K562 (cell line): Measurements from ENCODE around the gene MYBPH. TPM values are rescaled to one million over a fixed set of nuclear protein-coding genes. Genes with fewer than 3 reads are reported as not detected.

Source experiments
- ATAC-seq: fragments of 200-7000 bp; cut with Tn5 transposase; 3 replicates; pipeline ENCODE4 v1.9.1; 2020; ENCODE audit warnings: moderate library complexity
- BruUV-seq: library from RNA; stranded (reverse); fragments of 400-500 nt; replicated peaks from 2 replicates; lab custom pipeline; 2021; lab: Mats Ljungman, UMichigan
- CTCF ChIA-PET: fragments of 300-600 bp; formaldehyde crosslinking; extraction: SDS; loops from one replicate; lab custom pipeline; 2021; ENCODE audit warnings: low intra/inter-chr PET ratio; lab: Yijun Ruan, JAX
- POLR2A ChIA-PET: fragments of 300-600, 350-650 bp; sonication (Branson Sonifier 250); formaldehyde crosslinking; extraction: SDS; loops from one replicate; lab custom pipeline; 2021; ENCODE audit warnings: antibody characterized with exemption, inconsistent platforms; lab: Yijun Ruan, JAX
- DNase-seq, 4 experiments: peaks; one replicate each; pipeline versions ENCODE4 v3.0.0 to v3.0.0-alpha.2; 2011 to 2018; ENCODE audit warnings: low spot score in 3 of 4, mixed read lengths in 3 of 4; ENCODE audit errors: extremely low read depth in 1 of 4
- FAIRE-seq: peaks from 2 replicates; lab custom pipeline; 2011; peaks lifted over from hg19 to GRCh38; lab: Jason Lieb, UNC
- H2AFZ ChIP-seq: 2 replicates; pipeline ENCODE4 v1.6.0; 2011; ENCODE audit warnings: low read depth, low read length, control low read depth, inconsistent platforms
- H3K27ac ChIP-seq: fragments of 200-600 bp; 3 replicates; pipeline ENCODE4 v1.8.0; 2011; ENCODE audit warnings: low read depth, mild to moderate bottlenecking, control low read depth, inconsistent platforms, low read length, moderate library complexity, mixed read lengths; ENCODE audit errors: extremely low read depth
- H3K27me3 ChIP-seq, 2 experiments: fragments of 300-600 bp in 1 of 2; 2 replicates in 1 of 2; 3 replicates in 1 of 2; pipeline versions ENCODE4 v1.6.0 to v1.8.0; 2011; ENCODE audit warnings: inconsistent platforms in 2 of 2, low read length in 2 of 2, mild to moderate bottlenecking in 1 of 2, mixed read lengths in 1 of 2, moderate library complexity in 1 of 2; ENCODE audit not compliant: control insufficient read depth in 2 of 2, insufficient read depth in 2 of 2
- H3K36me3 ChIP-seq: fragments of 300-600 bp; 3 replicates; pipeline ENCODE4 v1.8.0; 2011; ENCODE audit warnings: mild to moderate bottlenecking, low read length, inconsistent platforms; ENCODE audit not compliant: control insufficient read depth, insufficient read depth
- H3K4me1 ChIP-seq, 2 experiments: fragments of 200-600 bp in 1 of 2; replicated peaks in 1 of 2; 2 replicates in 1 of 2; 3 replicates in 1 of 2; pipeline versions ENCODE4 v1.5.1 to v1.8.0; 2011; ENCODE audit warnings: inconsistent platforms in 2 of 2, low read length in 2 of 2, mild to moderate bottlenecking in 1 of 2, mixed read lengths in 1 of 2, moderate library complexity in 1 of 2; ENCODE audit not compliant: control insufficient read depth in 2 of 2, insufficient read depth in 2 of 2
- H3K4me2 ChIP-seq: 2 replicates; pipeline ENCODE4 v1.6.1; 2011; ENCODE audit warnings: low read length, control low read depth, inconsistent platforms, mixed read lengths; ENCODE audit not compliant: insufficient read depth
- H3K4me3 ChIP-seq: fragments of 200-600 bp; sonication (generic), shearing (Covaris generic); 2 replicates; pipeline ENCODE4 v1.5.1; 2016; ENCODE audit warnings: control low read depth, inconsistent platforms
- H3K79me2 ChIP-seq: fragments of 200-600 bp; 3 replicates; pipeline ENCODE4 v1.8.0; 2011; ENCODE audit warnings: low read length, inconsistent platforms; ENCODE audit not compliant: control insufficient read depth, insufficient read depth
- H3K9ac ChIP-seq, 2 experiments: 2 replicates each; pipeline versions ENCODE4 v1.6.0 to v1.6.1; 2011; ENCODE audit warnings: low read depth in 2 of 2, low read length in 2 of 2, control low read depth in 1 of 2, inconsistent platforms in 1 of 2, mild to moderate bottlenecking in 1 of 2, mixed read lengths in 1 of 2; ENCODE audit not compliant: insufficient read depth in 1 of 2
- H3K9me1 ChIP-seq: one replicate; pipeline ENCODE4 v1.6.0; 2011; ENCODE audit warnings: inconsistent platforms, mild to moderate bottlenecking, low read length, moderate library complexity; ENCODE audit not compliant: control insufficient read depth, insufficient read depth
- H3K9me3 ChIP-seq: replicated peaks from 2 replicates; pipeline ENCODE4 v1.5.1; 2011; ENCODE audit warnings: low read depth, low read length, inconsistent platforms; ENCODE audit not compliant: control insufficient read depth, insufficient read depth
- H4K20me1 ChIP-seq: replicated peaks from 2 replicates; pipeline ENCODE4 v1.6.1; 2011; ENCODE audit warnings: low read length, inconsistent platforms, mixed read lengths; ENCODE audit not compliant: control insufficient read depth, insufficient read depth
- KHSRP ChIP-seq: fragments of 450-650 bp; IDR thresholded peaks from 2 replicates; pipeline ENCODE4 v1.6.1; 2017
- L3MBTL2 ChIP-seq: fragments of 450-650 bp; IDR thresholded peaks from 2 replicates; pipeline ENCODE4 v1.6.1; 2016; ENCODE audit warnings: mild to moderate bottlenecking, moderate library complexity
- MEIS2 ChIP-seq: fragments of 450-650 bp; IDR thresholded peaks from 2 replicates; pipeline ENCODE4 v1.6.1; 2014; ENCODE audit warnings: mild to moderate bottlenecking; ENCODE audit not compliant: partially characterized antibody
- WGBS: fragments of 100-300 bp; shearing (Covaris generic); methylation state at CpG from one replicate; pipeline ENCODE4 v1.1.6; 2016; ENCODE audit warnings: low coverage, mixed read lengths; ENCODE audit not compliant: insufficient coverage; ENCODE audit errors: missing lambda C conversion rate; 5-methylcytosine and 5-hydroxymethylcytosine counted together
- in situ Hi-C: fragments of 300-500 bp; cut with MboI; formaldehyde crosslinking; loops from 4 replicates; pipeline ENCODE4 v1.15.0; 2018; ENCODE audit warnings: inconsistent platforms, mixed read lengths
- intact Hi-C: fragments of 100-400 bp; cut with micrococcal nuclease; formaldehyde crosslinking; loops from 2 replicates; pipeline ENCODE4 v1.14.2; 2022
- polyA plus RNA-seq, 8 experiments: library from polyadenylated mRNA; depleted of rRNA in 4 of 8; stranded (reverse) in 5 of 8; unstranded in 3 of 8; fragments of >200 nt; fragmentation: Nextera tagmentation in 2 of 8; fragmentation: Illumina TruSeq in 1 of 8; extraction: Ambion mirVana in 2 of 8; extraction: Trizol in 1 of 8; gene quantifications; 2 replicates each; pipeline versions ENCODE4 v1.2.1 to v1.2.3, GENCODE V29; 2011 to 2014; ENCODE audit warnings: inconsistent platforms in 1 of 8, missing spikeins in 1 of 8
- total RNA-seq, 7 experiments: library from RNA; depleted of rRNA in 6 of 7; stranded (reverse); fragments of >200 nt in 6 of 7; fragmentation: Illumina TruSeq in 2 of 7; extraction: Trizol in 2 of 7; gene quantifications; 2 replicates each; pipeline versions ENCODE4 v1.2.1 to v1.2.3, GENCODE V29; 2011 to 2021; ENCODE audit warnings: low replicate concordance in 1 of 7
- TF ChIP-seq, protein P1 (sequence below), 2 experiments: IDR thresholded peaks in 1 of 2; conservative IDR thresholded peaks in 1 of 2; 2 replicates each; pipeline ENCODE4 v1.6.1; 2016; ENCODE audit warnings: low read depth in 2 of 2, mild to moderate bottlenecking in 1 of 2, missing compliant biosample characterization in 1 of 2, missing genetic modification characterization in 1 of 2, moderate library complexity in 1 of 2

Gene MYBPH
- total and polyA plus RNA-seq, 9 of the 15 experiments (the other 6 are each of a cell fraction or from before 2014, with no cell fraction given) = 0.13 TPM; not detected in 8

GRCh38 chr1:203149188-203149840 lies 26.3 kb downstream of the MYBPH start:
- intact Hi-C loops (no loop called here), in situ Hi-C loops (no loop called here)
- H3K9me1 ChIP-seq = no peaks in the 10 kb centered on the region
- no peaks in the 10 kb centered on the region; a peak in 2 of 5 replicates for H3K4me1 ChIP-seq
- WGBS = 0% methylated on average over 7 of the region's 7 CpGs
- H3K27ac ChIP-seq = no peak overlapping the region
- H3K79me2 ChIP-seq = no peaks in the 10 kb centered on the region
- TF ChIP-seq MEIS2 = peak; percentile 43
- no peak for TF ChIP-seq L3MBTL2
- TF ChIP-seq, protein P1, sequence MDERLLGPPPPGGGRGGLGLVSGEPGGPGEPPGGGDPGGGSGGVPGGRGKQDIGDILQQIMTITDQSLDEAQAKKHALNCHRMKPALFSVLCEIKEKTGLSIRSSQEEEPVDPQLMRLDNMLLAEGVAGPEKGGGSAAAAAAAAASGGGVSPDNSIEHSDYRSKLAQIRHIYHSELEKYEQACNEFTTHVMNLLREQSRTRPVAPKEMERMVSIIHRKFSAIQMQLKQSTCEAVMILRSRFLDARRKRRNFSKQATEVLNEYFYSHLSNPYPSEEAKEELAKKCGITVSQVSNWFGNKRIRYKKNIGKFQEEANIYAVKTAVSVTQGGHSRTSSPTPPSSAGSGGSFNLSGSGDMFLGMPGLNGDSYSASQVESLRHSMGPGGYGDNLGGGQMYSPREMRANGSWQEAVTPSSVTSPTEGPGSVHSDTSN (CRISPR knock-in tag; IDR thresholded peaks at IDR 0.05; ENCODE audit: low read depth) = no peak
- TF ChIP-seq, protein P1 (tag; conservative IDR thresholded peaks at IDR 0.05; ENCODE audit: low read depth) = 0 out of 2 replicates have a peak, but pooled peaks have one; percentile 17
- no peak for TF ChIP-seq KHSRP
- no peak for ATAC-seq
- H2AFZ ChIP-seq = no peak overlapping the region
- no peak overlapping the region for H3K4me3 ChIP-seq
- BruUV-seq = no TSS peak
- peaks cover 15% of the 10 kb centered on the region for H4K20me1 ChIP-seq
- H3K36me3 ChIP-seq = no peaks in the 10 kb centered on the region
- peaks cover 42 to 89% of the 10 kb centered on the region in 2 experiments for H3K27me3 ChIP-seq
- FAIRE-seq = no peak
- no peak for DNase-seq
- CTCF ChIA-PET = no interaction called here
- no peak overlapping the region for H3K4me2 ChIP-seq
- POLR2A ChIA-PET = interaction anchor here (0.5 to 1.1 kb wide), 4 partner anchors 9 to 109 kb away, joined by 3 to 4 read pairs (median 4); no protein-coding TSS in a partner anchor
- no peak overlapping the region for H3K9ac ChIP-seq
- H3K9me3 ChIP-seq = no peaks in the 10 kb centered on the region
